Body of pancreas (tissue), 4 donors: ENCODE results near the gene ARHGAP44.

Experiments
- CTCF ChIP-seq, 7 experiments: fragments of 450-650 bp in 4 of 7; fragments of 200-600 bp in 3 of 7; sonication (generic) in 3 of 7; IDR thresholded peaks; one replicate each; pipeline ENCODE4 v1.5.1; 2016 to 2019; ENCODE audit warnings: antibody characterized with exemption in 7 of 7
- POLR2A ChIP-seq, 3 donors: fragments of 450-650 bp; IDR thresholded peaks; one replicate each; pipeline ENCODE4 v1.6.1; 2016; ENCODE audit warnings: antibody characterized with exemption in 3 of 3, mild to moderate bottlenecking in 2 of 3

- TF ChIP-seq CTCF (IDR thresholded peaks at IDR 0.05) (no peak), POLR2A (IDR thresholded peaks at IDR 0.05) (no peak)
Observed at GRCh38 chr17:12979246-12979645, 189.9 kb downstream of the ARHGAP44 start.
